COLO668 (cell line): ENCODE data around the gene PANX1.

ENCODE experiments used
- DNase-seq: peaks from one replicate; lab custom pipeline; 2025; ENCODE audit not compliant: unreplicated experiment; lab: John Stamatoyannopoulos, UW

Gene PANX1

DNA sequence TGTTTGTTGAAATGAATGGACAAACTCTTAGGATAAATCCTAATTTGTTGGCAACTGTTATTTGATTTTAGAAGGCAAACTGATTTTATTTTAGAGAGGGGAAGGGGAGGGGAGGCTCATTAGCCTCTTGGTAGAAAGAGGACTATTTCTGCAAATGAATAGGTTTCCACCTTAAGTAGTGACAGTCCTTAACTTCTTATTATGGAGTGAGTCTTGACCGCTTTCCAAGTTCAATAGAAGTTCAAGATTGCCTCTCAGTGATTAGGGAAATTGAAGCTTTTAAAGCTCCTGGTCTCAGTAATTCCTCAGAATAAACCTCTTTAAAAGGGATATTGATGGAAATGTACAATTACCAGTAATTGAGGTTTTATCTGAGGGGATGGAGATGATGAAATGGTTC is 55.7 kb downstream of the PANX1 start:
- DNase-seq, result no peak

DNA sequence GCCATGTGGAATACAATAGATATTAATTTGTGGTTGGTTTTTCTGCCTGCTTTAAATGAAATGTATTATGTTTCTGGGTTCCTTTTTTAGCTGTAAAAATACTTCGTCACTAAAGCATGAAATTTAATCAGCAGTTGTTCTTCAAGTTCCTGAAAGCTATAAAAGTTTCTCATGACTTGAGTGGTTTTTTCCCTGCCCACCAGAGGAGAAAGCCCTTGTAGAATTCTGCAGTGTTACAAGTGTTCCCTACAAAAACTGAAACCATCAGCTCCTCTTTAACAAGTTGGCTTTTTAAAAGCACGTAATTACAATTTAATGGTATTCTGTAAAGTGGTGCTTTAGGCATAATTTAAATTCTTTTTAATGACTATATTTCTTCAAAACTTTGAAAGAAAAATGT is 56.2 kb downstream of the PANX1 start:
- DNase-seq, result no peak

- DNase-seq, result no peak
These were observed 56.9 kb downstream of the PANX1 start for GRCh38 chr11:94185416-94186084.

- DNase-seq, result no peak
These were observed 57.9 kb downstream of the PANX1 start for GRCh38 chr11:94186342-94187203.

DNA sequence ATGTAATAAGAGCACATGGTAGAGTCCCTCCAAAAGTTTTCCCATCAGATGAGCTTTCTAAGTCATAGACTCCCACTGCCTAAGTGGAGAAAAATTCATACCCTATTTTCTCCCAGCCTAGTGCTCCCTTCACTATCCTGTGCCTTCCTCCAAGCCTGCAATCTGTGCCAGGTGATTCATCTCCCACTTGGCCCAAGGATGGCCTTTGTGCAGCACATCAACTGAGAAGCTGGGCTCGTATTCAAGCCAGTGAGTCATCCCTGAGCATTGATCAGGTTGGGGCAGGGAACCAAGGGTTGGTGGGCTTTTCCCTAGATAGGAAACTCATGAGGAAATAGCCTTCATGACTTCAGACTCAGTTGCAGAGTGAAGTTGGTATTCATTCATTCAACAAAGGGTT is 64.6 kb downstream of the PANX1 start:
- DNase-seq, result no peak

DNA sequence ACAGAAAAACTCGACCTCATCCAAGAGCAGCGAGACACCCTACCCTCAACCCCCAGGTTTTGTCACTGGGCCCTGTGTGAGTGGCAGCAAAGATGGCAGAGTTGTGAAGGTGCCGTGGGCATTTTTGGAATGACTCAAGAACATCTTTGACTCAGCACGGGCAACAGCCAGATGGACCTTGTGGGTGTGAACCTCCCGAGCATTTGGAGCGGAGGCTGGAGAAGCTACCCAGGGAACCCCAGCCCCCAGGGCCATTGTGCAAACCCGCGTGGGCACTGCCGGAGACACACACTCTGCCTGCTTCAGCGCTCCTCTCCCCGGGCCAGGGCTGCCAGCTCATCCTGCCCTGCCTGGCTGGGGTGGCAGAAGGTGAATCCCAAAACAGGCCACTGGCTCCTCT is 66.1 kb downstream of the PANX1 start:
- DNase-seq, result no peak

DNA sequence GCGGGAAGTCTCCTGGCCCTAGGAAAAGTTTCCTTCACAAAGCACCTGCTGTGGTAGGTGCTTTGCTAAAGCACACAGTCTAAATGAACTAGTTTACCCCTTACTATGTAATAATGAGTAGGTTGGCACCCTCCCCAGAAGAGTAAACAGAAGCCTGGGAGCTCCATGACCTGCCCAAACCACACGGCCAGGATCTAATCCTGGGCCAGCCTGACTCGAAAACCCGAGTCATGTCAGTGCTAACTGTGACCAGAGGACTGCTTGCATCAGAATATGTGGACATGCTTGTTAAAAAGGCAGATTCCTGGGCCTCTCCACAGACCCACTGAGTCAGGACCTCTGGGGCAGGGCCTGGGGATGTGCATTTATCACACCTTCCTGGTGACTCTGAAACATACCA is 67.7 kb downstream of the PANX1 start:
- DNase-seq, result no peak

GRCh38 chr11:94198718-94199117 is 70.1 kb downstream of the PANX1 start:
- DNase-seq, result no peak

DNA sequence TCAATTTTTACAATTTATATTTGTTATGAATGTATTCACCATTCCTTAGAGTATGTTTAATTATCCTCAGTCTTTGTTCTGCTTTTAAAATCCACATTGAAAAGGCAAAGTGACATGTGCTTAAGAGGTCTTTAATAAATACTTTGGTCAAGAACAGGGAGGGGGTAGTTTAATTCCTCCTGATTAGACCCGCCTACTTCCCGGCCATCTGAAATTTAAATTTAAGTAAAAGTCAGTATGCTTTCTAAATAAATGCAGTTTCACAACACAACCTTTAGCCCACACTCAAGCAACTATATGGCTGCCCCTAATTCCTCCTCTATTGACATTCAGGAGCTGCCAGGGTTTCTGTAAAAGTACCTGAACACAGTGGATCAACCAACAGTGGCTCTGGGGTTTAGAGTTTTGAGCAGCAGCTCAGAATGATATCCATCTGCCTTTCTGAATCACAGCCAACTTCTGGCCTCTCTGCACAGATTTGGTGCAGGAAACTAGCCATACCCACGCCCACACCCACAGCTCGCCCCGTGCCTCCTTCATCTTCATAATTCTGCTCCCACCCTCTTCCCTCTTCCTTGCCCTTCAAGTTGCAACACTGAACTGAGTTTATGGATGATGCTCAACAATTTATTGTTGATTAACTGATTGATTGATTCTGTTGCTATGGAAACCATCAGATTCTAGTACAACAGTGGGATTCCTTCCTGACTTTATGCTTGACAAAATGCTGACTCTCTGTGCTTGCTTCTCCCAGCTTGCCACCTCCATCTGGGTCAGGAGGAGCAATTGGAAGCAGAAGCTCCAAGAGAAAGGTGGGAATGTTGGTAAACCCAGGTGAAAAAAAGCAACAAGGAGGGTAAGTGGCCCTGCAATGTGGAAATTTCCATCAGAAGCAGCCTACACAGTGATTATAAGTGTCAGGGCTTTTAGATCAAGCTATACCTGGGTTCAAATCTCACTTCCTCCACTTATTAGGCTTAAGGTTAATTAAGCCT is 70.8 kb downstream of the PANX1 start:
- no peak for DNase-seq

DNA sequence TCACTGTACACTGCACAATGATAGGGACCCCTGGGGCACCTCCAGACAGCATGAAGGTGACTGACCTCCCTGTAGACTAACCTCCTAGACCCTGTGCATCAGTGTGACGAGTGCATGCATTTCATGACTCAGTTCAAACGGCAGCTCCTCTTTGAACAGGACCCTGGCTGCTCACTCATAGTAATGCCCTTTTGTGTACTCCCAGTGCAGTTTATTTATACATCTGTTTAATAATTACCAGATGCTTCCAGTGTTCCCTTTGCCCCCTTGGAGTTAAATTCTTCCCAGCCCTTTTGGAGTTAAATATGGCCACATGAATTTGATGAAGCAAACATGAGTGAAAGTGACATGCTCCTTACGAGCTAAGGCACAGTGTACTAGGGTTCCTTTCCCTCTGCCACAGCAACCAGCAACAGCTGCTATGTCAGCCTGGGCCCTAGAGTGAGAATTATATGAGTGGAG is 72.4 kb downstream of the PANX1 start:
- no peak for DNase-seq

GRCh38 chr11:94203070-94203469 is 74.4 kb downstream of the PANX1 start:
- no peak for DNase-seq

- no peak for DNase-seq
These were observed 82.7 kb downstream of the PANX1 start for GRCh38 chr11:94211261-94211830.

DNA sequence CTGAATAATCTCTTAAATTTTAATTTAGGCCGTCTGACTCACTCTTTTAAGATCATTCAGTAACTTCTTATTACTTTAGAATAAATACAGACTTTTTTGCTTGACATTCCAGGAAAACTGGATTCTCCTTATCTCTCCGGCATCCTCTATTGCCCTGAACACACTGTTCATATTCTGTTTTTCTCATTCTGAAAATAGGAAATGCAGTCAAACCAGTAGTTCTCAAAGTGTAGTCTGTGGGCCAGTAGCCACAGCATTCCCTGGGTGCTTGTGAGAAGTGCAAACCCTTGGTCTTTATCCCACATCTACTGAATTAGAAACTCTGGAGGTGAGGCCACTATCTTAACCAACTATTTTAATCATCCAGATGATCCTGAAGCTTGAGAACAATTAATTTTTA is 84.3 kb downstream of the PANX1 start:
- no peak for DNase-seq

GRCh38 chr11:94217705-94218104 is 89.1 kb downstream of the PANX1 start:
- no peak for DNase-seq

DNA sequence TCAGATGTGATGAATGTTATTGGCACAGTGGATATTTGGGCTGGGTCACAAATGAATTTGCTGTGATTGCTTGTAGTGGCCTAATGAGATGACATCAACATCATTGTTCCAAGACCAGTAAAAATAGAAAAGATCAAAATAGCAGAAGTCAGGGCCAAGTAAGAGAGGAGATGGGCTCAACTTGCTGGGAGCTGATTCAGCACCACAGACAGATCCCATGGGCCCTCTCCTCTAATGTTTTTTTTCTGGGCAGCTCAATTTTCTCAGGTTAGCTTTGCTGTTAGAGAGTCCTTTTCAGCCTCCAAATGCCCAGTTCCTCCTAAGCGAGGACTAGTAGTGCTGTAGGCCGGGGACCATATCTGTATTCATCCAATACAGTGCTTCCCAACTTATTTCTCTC is 89.7 kb downstream of the PANX1 start:
- no peak for DNase-seq

GRCh38 chr11:94219771-94220170 is 91.1 kb downstream of the PANX1 start:
- DNase-seq, result no peak

- no peak for DNase-seq
These were observed 95.4 kb downstream of the PANX1 start for GRCh38 chr11:94224078-94224477.
